Measurements from ENCODE around the gene JPH3.

JPH3 gene

DNA sequence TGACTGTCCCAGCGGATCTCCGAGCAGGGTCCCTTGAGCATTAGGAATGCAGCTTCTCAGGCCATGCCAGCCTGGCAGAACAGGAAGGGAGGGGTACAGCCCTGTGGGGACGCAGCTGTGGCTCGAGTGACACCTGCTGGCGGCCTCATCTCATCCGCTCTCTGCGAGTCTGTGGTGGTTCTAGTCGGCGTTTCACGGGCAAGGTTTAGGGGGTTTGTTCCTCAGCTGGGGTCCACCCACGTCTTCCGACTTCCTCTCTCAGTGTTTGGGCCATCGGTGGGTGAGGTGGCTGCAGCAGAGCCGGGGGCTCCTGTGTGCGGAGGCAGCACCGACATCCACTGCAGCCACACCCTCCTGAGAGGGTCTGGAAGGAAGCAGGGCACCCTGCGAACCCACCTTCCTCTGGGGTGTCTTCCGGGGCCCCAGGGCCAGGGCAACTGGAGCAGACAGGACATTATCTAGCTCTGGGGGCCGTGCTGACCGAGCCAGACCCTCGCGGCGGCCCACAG, 33.3 kb downstream of the JPH3 start:
- TF ChIP-seq GATA1 (IDR thresholded peaks at IDR 0.05; ENCODE audit: low read depth, low read length) = no peak
- TF ChIP-seq POLR2A (IDR thresholded peaks at IDR 0.05; ENCODE audit: low read length) = no peak
- DNase-seq = peak; percentile 29 to 55

DNA sequence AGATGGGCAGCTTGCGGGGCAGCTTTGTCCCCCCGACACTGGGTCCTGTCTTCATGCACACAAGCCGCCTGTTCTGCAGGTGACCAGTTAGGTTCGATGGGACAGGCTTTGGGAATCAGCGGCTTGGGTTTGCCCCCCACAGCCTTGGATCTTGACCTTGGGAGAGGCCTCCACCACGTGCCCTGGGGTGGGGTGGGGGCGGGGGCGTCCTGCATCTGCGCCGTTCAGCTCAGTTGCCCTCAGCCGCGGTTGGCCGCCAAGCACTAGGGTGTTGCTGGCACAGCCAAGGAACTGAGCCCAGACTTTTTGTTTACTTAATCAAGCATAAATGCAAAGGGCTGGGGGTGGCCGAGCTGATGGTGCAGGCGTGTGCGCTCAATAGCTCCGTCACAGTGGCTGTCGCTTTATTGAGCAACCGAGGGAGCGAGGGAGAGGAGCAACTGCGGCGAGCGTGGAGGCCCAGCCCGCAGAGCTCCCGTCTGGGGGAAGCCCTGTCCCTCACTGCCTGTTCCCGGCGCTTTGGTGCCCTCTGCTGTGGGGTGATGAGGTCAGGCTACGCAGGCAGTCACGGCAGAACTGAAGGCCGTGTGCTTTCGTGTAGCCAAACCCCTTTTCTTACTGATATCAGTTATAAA, 33.9 kb downstream of the JPH3 start:
- TF ChIP-seq GATA1 (IDR thresholded peaks at IDR 0.05; ENCODE audit: low read depth, low read length) (no peak), POLR2A (IDR thresholded peaks at IDR 0.05; ENCODE audit: low read length) (no peak)
- DNase-seq = peak; percentile 60 to 73

DNA sequence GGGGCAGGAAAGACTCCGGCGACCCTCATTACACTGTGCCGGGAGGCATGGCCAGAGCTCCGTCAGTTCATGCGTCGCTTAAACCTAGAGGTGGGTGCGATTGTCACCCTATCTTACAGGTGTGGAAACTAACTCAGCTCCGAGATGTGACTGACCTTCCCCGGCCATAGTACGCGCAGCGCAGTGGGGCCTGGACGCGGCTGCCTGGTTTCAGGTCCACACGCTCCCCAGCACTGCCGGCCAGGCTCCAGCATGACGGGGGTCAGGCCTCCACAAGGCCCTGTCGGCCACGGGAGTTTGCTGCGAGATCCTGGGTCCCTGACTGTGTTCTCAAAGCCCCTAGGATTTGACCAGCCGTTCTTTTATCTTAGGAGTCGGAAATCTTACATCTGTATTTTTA, 34.4 kb downstream of the JPH3 start:
- DNase-seq = no peak
- no peak for TF ChIP-seq GATA1 (IDR thresholded peaks at IDR 0.05; ENCODE audit: low read depth, low read length)
- TF ChIP-seq POLR2A (IDR thresholded peaks at IDR 0.05; ENCODE audit: low read length) = no peak

DNA sequence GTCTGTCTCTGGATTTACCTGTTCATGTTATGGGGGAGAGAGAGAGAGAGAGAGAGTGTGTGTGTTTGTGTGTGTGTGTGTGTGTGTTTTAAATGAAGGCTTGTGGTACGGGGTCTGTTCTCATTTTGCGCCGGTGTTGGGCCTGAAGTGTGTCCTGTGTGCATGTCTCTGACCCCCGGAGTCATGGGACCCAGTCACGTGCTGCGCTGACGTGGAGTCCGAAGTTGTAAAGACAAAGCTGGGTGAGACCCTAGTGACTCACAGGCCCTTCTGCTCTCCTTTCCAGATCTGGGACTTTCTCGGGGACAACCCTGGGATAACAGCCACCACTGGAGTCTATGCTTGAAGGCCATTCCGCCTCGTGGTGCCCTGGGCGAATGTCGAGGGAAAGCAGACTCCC, 35.0 kb downstream of the JPH3 start:
- TF ChIP-seq GATA1 (IDR thresholded peaks at IDR 0.05; ENCODE audit: low read depth, low read length) (no peak), POLR2A (IDR thresholded peaks at IDR 0.05; ENCODE audit: low read length) (no peak)

DNA sequence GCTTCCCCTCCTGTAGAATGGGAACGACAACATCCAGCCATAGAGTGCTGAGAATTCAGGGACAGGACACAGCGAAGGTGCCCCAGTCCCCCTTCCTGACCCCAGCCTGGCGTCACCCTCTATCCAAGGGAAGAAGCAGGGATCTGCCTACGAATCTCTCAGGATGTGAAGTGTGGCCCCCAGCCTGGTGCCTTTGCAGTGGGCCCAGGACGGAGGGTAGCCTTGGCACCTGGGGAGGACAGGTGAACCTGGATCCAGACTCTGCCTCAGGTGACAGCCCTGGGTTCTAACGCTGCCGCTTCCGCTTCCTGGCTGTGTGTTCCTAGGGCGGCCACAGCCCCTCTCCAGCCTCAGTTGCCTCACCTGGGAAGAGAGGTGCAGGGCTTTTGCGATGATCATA, 36.4 kb downstream of the JPH3 start:
- no peak for DNase-seq
- TF ChIP-seq POLR2A (IDR thresholded peaks at IDR 0.05; ENCODE audit: low read length) (no peak), GATA1 (IDR thresholded peaks at IDR 0.05; ENCODE audit: low read depth, low read length) (no peak)

More for the DNA sequence above, 35.0 kb downstream of the JPH3 start:
- no peak for DNase-seq

DNA sequence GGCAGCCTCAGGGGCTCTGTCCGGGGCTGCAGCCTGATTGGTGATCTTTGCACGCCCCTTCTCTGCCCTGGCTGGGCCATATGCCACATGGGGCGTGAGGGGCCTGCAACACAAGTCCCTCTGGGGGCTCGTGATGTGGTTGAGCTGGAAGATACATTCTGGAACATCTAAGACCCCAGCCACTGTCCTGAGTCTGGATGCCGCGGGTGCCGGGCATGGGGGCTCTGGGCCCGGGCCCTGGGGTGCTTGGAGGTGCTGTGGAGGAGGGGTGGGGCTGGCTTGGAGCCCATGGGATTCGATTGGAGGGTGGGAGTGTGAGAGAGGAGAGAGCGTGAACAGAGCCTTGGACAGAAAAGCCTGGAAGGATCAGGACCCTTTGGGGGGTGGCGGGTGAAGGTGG, 39.4 kb downstream of the JPH3 start:
- TF ChIP-seq POLR2A (IDR thresholded peaks at IDR 0.05; ENCODE audit: low read length) (no peak), GATA1 (IDR thresholded peaks at IDR 0.05; ENCODE audit: low read depth, low read length) (no peak)
- DNase-seq = no peak

DNA sequence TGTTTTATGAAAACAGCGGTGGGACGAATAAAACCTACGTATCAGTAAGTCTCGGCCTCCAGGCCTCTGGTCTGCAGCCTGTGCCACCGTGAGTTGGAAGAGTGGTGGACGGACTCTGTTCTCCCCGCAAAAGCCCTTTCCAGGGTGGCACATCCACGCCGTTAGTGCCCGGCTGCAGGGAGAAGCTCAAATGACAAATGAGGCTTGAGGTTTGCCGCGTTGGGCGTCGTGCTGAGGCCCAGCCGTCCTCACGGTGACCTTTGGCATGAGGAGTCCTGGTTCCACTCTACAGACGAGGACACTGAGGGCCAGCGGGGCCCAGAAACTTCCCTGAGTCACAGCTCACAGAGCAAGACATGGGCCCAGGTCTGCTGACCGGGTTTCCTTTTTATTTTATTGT, 40.2 kb downstream of the JPH3 start:
- no peak for DNase-seq
- TF ChIP-seq GATA1 (IDR thresholded peaks at IDR 0.05; ENCODE audit: low read depth, low read length) (no peak), POLR2A (IDR thresholded peaks at IDR 0.05; ENCODE audit: low read length) (no peak)

DNA sequence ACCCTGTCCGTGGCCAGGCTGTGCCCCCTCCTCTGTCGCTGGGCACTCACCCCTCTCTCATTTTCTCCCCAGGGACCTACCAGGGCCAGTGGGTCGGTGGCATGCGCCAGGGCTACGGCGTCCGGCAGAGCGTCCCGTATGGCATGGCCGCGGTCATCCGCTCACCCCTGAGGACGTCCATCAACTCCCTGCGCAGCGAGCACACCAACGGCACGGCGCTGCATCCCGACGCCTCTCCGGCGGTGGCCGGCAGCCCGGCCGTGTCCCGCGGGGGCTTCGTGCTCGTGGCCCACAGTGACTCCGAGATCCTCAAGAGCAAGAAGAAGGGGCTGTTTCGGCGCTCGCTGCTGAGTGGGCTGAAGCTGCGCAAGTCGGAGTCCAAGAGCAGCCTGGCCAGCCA, 41.9 kb downstream of the JPH3 start:
- DNase-seq = no peak
- TF ChIP-seq POLR2A (IDR thresholded peaks at IDR 0.05; ENCODE audit: low read length) = no peak

DNA sequence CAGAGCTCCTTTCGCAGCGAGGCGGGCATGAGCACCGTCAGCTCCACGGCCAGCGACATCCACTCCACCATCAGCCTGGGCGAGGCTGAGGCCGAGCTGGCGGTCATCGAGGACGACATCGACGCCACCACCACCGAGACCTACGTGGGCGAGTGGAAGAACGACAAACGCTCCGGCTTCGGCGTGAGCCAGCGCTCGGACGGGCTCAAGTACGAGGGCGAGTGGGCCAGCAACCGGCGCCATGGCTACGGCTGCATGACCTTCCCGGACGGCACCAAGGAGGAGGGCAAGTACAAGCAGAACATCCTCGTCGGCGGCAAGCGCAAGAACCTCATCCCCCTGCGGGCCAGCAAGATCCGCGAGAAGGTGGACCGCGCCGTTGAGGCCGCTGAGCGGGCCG, 42.3 kb downstream of the JPH3 start:
- TF ChIP-seq GATA1 (IDR thresholded peaks at IDR 0.05; ENCODE audit: low read depth, low read length) (no peak), POLR2A (IDR thresholded peaks at IDR 0.05; ENCODE audit: low read length) (no peak)
- no peak for DNase-seq

DNA sequence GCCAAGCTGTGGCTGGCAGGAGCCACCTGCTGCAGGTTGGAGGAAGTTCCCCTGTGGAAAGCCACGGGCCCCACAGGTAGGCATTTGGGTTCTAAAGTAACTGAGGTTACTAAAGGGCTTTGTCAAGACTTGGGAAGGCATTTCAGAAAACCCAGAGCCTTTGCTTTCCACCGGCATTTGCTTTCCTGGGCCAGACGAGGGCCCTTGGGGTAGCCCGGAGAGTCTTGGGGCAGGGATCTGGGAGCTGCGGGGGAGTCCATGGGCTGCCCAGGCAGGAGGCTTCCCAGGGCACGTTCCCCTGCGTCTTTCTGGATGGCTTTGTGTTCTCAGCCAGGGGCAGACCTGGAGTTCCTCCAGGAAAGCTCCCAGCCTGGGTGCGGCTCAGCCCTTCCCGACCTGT, 43.5 kb downstream of the JPH3 start:
- no peak for DNase-seq
- TF ChIP-seq GATA1 (IDR thresholded peaks at IDR 0.05; ENCODE audit: low read depth, low read length) (no peak), POLR2A (IDR thresholded peaks at IDR 0.05; ENCODE audit: low read length) (no peak)

DNA sequence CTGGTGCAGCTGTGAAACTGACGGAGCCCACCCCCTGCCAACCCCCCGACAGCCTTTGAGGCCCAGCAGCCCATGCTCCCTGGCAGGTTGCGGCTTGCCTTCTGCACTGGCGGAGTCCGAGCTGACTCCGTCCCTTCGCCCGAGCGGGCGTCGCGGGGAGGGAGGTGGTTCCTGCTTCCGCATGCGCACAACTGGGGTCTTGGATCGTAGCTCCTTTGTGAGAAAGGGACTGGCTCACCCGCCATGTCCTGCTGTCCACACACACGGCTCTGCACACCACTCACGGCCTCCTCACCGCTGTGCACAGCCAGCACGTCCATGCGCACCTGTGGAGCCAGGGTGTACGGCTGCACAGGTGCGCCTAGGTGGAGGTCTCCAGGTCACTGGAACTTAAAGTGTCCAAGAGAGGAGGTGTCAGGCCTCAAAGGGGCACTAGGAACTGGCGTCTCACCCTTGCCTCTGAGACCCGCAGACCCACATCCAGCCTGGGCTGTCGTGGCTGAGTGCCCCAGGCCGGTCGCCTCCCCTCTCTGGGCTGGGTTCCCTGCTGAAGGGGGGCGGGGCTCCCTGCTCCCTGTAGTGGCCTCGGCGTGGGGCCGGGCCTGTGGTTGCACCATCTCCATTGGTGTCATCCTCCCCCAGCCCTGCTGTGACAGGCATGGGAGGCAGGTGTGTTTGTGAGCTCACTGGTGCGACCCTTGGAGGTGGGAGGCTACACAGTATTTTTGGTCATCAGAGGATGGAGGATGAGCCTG, 45.3 kb downstream of the JPH3 start:
- TF ChIP-seq POLR2A (IDR thresholded peaks at IDR 0.05; ENCODE audit: low read length) (no peak), GATA1 (IDR thresholded peaks at IDR 0.05; ENCODE audit: low read depth, low read length) (no peak)
- DNase-seq = no peak

DNA sequence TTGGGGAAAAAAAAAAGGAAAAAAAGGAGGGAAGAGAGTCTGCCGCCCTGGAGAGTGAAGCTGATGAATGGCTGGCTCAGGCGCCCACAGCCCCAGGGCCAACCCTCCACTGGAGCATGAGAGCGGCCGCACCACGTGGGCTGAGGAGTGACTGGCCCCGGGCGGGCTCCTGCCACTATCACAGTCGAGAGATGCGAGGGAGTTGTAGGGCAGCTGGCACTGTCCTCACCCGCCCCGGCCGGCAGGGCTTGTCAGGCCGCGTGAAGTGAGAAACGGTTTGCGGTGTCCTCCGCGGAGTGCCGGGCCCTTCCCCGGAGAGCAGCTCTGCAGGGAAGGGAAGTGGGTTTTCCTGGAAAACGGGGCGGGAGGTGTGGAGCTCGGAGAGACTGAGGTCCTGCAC, 45.9 kb downstream of the JPH3 start:
- TF ChIP-seq GATA1 (IDR thresholded peaks at IDR 0.05; ENCODE audit: low read depth, low read length) = no peak
- TF ChIP-seq POLR2A (IDR thresholded peaks at IDR 0.05; ENCODE audit: low read length) = no peak
- no peak for DNase-seq

DNA sequence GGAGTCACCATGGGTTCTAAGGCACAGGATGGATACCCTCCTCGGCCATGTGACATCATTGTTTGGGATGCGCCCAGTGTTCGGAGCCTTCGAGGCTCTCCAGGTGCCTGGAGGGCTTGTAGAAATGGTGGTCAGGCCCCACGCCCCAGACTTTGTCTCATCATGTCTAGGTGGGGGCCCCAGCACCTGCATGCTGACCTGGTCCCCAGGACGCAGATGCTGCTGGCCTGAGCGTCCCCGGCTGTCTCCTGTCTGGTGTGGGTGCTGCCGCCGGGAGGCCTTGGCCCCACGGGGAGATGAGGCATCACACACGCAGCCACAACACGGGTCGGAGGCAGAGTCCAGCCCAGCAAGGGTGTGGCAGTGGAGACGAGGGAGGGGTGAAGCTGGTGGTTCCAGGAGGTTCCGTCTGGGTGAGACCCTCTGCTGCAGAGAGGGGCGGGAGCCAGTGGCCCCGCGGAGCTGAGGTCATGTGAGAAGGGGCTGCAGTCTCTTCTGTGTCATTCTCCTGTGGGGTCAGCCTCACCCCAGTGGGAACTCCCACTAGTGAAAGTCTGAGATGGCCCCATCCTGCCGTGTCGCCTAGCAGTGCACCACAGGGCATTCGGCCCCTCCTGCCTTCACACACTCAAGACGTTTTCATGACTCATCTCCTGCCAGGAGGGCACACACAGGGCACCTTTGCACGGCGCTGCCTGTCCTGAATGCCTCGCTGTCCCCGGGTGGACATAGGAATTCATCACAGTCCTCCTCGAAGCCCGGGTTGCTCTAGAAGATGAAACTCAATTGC, 46.6 kb downstream of the JPH3 start:
- DNase-seq = no peak

DNA sequence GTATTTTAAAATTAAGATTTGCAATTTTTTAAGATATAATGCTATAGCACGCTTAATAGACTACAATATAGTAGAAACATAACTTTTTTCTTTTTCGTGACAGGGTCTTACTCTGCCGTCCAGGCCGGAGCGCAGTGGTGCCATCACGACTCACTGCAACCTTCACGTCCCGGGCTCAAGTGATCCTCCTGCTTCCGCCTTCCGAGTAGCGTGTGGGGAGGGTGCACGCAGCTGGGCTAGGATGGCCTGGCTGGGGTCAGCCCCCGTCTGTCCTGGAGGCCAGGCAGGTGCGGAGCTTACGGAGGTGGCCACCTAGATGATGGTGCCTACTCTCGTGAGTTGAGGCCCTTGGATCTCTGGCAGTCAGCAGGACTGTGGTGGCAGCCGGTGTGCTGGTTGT, 50.1 kb downstream of the JPH3 start:
- no peak for TF ChIP-seq POLR2A (IDR thresholded peaks at IDR 0.05; ENCODE audit: low read length)
- TF ChIP-seq GATA1 (IDR thresholded peaks at IDR 0.05; ENCODE audit: low read depth, low read length) = no peak
- no peak for DNase-seq

More for the DNA sequence above, 46.6 kb downstream of the JPH3 start:
- TF ChIP-seq POLR2A (IDR thresholded peaks at IDR 0.05; ENCODE audit: low read length) = no peak
- TF ChIP-seq GATA1 (IDR thresholded peaks at IDR 0.05; ENCODE audit: low read depth, low read length) = no peak
